ENCODE data around the gene RRP8. TPM values are rescaled to one million over a fixed set of nuclear protein-coding genes. Genes with fewer than 3 reads are reported as not detected.
A peak's percentile ranks its signal among the peaks of the same experiment; 100 is the strongest.

The RRP8 gene
- total and polyA plus RNA-seq, 9 of the 15 experiments (the other 6 are each of a cell fraction or from before 2014, with no cell fraction given): 5.7 to 47.3 (median 32.6) TPM

DNA sequence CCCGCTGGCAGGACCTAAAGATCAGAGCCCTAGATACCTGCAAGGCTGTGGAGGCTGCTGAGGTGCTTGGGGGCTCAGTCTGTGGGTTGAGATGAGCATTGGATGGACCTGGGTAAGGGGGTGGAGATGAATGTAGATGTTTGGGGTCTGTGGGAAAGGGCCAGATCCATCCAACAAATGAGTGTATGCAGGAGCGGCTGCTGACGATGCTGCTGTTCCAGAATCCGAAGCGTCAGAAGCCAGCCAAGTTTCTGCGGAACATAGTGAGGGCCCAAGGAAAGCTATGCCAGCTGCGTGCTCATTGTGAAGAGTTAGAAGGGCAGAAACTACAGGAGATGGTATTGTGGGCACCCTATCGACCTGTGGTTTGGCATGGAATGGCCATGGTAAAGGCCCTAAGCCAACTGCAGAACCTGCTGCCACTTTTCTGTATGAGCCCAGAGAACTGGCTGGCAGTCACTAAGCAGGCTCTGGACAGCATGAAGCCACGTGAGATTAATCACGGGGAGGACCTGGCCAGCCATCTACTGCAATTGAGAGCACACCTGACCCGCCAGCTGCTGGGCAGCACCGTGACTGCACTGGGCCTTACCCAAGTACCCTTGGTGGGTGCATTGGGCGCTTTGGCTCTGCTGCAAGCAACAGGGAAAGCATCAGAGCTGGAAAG, 36.6 kb downstream of the RRP8 start:
- Histone ChIP-seq H2AFZ (ENCODE audit: low read depth, low read length) (no peak overlapping the region), H3K27me3 (ENCODE audit: control insufficient read depth in 2 of 2, insufficient read depth in 2 of 2, low read length in 2 of 2) (no peaks in the 10 kb centered on the region), H3K9me1 (ENCODE audit: control insufficient read depth, insufficient read depth, low read length) (peaks cover 14% of the 10 kb centered on the region), H3K4me2 (ENCODE audit: insufficient read depth, low read length) (no peak overlapping the region), H3K79me2 (ENCODE audit: control insufficient read depth, insufficient read depth, low read length) (no peaks in the 10 kb centered on the region), H4K20me1 (replicated peaks; ENCODE audit: control insufficient read depth, insufficient read depth, low read length) (no peaks in the 10 kb centered on the region), H3K9ac (ENCODE audit: insufficient read depth in 1 of 2, low read depth in 2 of 2, low read length in 2 of 2) (peak overlapping the region in 1 of 2 experiments; percentile 43; a peak in 1 of 4 replicates), H3K27ac (ENCODE audit: extremely low read depth, low read depth, low read length) (no peak overlapping the region), H3K4me3 (no peak overlapping the region), H3K36me3 (ENCODE audit: control insufficient read depth, insufficient read depth, low read length) (no peaks in the 10 kb centered on the region), H3K9me3 (replicated peaks; ENCODE audit: control insufficient read depth, insufficient read depth, low read depth, low read length) (no peaks in the 10 kb centered on the region), H3K4me1 (replicated peaks in 1 of 2; ENCODE audit: control insufficient read depth in 2 of 2, insufficient read depth in 2 of 2, low read length in 2 of 2) (peaks cover 51 to 61% of the 10 kb centered on the region in 2 experiments)
- FAIRE-seq: no peak
- BruUV-seq (replicated peaks): no TSS peak
- 81% methylated on average over 13 of the region's 13 CpGs for WGBS (ENCODE audit: insufficient coverage, low coverage, missing lambda C conversion rate)
- CTCF ChIA-PET (ENCODE audit: low intra/inter-chr PET ratio): no interaction called here
- intact Hi-C loops (cut with micrococcal nuclease) (no loop called here), in situ Hi-C loops (cut with MboI) (no loop called here)
- POLR2A ChIA-PET: interaction anchor here (2.6 kb wide), 1 partner anchor 11 kb away, joined by 19 read pairs; no protein-coding TSS in a partner anchor
- ATAC-seq: no peak
- DNase-seq (ENCODE audit: extremely low read depth in 1 of 4, low spot score in 3 of 4): no peak
- no peak for TF ChIP-seq ETV6 (IDR thresholded peaks at IDR 0.05; ENCODE audit: borderline replicate concordance in 1 of 2, low read depth in 2 of 2, low read length in 1 of 2)
- no peak for TF ChIP-seq ETV6 (CRISPR knock-in tag; IDR thresholded peaks at IDR 0.05; ENCODE audit: borderline replicate concordance)
- TF ChIP-seq, protein P1, sequence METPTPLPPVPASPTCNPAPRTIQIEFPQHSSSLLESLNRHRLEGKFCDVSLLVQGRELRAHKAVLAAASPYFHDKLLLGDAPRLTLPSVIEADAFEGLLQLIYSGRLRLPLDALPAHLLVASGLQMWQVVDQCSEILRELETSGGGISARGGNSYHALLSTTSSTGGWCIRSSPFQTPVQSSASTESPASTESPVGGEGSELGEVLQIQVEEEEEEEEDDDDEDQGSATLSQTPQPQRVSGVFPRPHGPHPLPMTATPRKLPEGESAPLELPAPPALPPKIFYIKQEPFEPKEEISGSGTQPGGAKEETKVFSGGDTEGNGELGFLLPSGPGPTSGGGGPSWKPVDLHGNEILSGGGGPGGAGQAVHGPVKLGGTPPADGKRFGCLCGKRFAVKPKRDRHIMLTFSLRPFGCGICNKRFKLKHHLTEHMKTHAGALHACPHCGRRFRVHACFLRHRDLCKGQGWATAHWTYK (CRISPR knock-in tag; IDR thresholded peaks at IDR 0.05): no peak
- TF ChIP-seq, protein P2, sequence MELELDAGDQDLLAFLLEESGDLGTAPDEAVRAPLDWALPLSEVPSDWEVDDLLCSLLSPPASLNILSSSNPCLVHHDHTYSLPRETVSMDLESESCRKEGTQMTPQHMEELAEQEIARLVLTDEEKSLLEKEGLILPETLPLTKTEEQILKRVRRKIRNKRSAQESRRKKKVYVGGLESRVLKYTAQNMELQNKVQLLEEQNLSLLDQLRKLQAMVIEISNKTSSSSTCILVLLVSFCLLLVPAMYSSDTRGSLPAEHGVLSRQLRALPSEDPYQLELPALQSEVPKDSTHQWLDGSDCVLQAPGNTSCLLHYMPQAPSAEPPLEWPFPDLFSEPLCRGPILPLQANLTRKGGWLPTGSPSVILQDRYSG (tag; conservative IDR thresholded peaks at IDR 0.05; ENCODE audit: low read depth): no peak
- no peak for TF ChIP-seq RUNX1 (IDR thresholded peaks at IDR 0.05; ENCODE audit: low read depth)
- no peak for TF ChIP-seq RBM14 (IDR thresholded peaks at IDR 0.05; ENCODE audit: borderline replicate concordance, insufficient read depth, low read depth, low read length)
- TF ChIP-seq SP1 (CRISPR knock-in tag; IDR thresholded peaks at IDR 0.05): no peak
- no peak for TF ChIP-seq NR1H2 (CRISPR knock-in tag; IDR thresholded peaks at IDR 0.05)
- no peak for TF ChIP-seq TCF7L2 (IDR thresholded peaks at IDR 0.05; ENCODE audit: low read depth, low read length)
- no peak for TF ChIP-seq RCOR1 (IDR thresholded peaks at IDR 0.05; ENCODE audit: borderline replicate concordance in 1 of 2, low read depth in 2 of 2, low read length in 2 of 2)
- no peak for TF ChIP-seq RHOXF2B (CRISPR knock-in tag; conservative IDR thresholded peaks at IDR 0.05)
- no peak for TF ChIP-seq RFX1 (IDR thresholded peaks at IDR 0.05)
- TF ChIP-seq, protein P3, sequence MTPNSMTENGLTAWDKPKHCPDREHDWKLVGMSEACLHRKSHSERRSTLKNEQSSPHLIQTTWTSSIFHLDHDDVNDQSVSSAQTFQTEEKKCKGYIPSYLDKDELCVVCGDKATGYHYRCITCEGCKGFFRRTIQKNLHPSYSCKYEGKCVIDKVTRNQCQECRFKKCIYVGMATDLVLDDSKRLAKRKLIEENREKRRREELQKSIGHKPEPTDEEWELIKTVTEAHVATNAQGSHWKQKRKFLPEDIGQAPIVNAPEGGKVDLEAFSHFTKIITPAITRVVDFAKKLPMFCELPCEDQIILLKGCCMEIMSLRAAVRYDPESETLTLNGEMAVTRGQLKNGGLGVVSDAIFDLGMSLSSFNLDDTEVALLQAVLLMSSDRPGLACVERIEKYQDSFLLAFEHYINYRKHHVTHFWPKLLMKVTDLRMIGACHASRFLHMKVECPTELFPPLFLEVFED (CRISPR knock-in tag; conservative IDR thresholded peaks at IDR 0.05): no peak
- TF ChIP-seq BHLHE40 (IDR thresholded peaks at IDR 0.05; ENCODE audit: low read length): no peak
- TF ChIP-seq, protein P4, sequence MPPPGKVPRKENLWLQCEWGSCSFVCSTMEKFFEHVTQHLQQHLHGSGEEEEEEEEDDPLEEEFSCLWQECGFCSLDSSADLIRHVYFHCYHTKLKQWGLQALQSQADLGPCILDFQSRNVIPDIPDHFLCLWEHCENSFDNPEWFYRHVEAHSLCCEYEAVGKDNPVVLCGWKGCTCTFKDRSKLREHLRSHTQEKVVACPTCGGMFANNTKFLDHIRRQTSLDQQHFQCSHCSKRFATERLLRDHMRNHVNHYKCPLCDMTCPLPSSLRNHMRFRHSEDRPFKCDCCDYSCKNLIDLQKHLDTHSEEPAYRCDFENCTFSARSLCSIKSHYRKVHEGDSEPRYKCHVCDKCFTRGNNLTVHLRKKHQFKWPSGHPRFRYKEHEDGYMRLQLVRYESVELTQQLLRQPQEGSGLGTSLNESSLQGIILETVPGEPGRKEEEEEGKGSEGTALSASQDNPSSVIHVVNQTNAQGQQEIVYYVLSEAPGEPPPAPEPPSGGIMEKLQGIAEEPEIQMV (tag; conservative IDR thresholded peaks at IDR 0.05; ENCODE audit: low read depth): no peak
- no peak for TF ChIP-seq MTA2 (IDR thresholded peaks at IDR 0.05; ENCODE audit: low read depth)
- TF ChIP-seq, protein P5, sequence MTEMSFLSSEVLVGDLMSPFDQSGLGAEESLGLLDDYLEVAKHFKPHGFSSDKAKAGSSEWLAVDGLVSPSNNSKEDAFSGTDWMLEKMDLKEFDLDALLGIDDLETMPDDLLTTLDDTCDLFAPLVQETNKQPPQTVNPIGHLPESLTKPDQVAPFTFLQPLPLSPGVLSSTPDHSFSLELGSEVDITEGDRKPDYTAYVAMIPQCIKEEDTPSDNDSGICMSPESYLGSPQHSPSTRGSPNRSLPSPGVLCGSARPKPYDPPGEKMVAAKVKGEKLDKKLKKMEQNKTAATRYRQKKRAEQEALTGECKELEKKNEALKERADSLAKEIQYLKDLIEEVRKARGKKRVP (CRISPR knock-in tag; IDR thresholded peaks at IDR 0.05): no peak

Measured in K562 (cell line).